Stimulated activated CD4-positive, alpha-beta T cell treated with anti-CD3 and anti-CD28 coated beads, Interleukin-1b, Interleukin-23, amount 100 ng/mL, for 4 hours (primary cell): Measurements from ENCODE around the gene KLK6.

ENCODE experiments used
- DNase-seq, 2 donors: peaks; one replicate each; pipeline ENCODE4 v3.0.0-alpha.2; 2020; ENCODE audit warnings: low read depth in 2 of 2

The KLK6 gene

GRCh38 chr19:50969413-50969760 is at the start of gene KLK6:
Gene KLK6 (minus strand): TSS chr19:50969591. CDS start chr19:50968104, 1,487 bp downstream.
- DNase-seq = no peak

GRCh38 chr19:51018745-51019543 is 49.6 kb upstream of the KLK6 start:
- DNase-seq = no peak

- DNase-seq = peak; percentile 17 to 68
Observed at GRCh38 chr19:51016798-51017683, 47.6 kb upstream of the KLK6 start.

GRCh38 chr19:51015691-51016267 is 46.4 kb upstream of the KLK6 start:
- DNase-seq = no peak

GRCh38 chr19:51014242-51014641 is 44.9 kb upstream of the KLK6 start:
- DNase-seq = no peak

- no peak for DNase-seq
Observed at GRCh38 chr19:51012661-51013190, 43.3 kb upstream of the KLK6 start.

GRCh38 chr19:51010066-51010795 is 40.8 kb upstream of the KLK6 start:
- DNase-seq = no peak

GRCh38 chr19:51009061-51009891 is 39.9 kb upstream of the KLK6 start:
- DNase-seq = no peak

- DNase-seq = no peak
Observed at GRCh38 chr19:51007488-51007887, 38.1 kb upstream of the KLK6 start.

- DNase-seq = no peak
Observed at GRCh38 chr19:51006406-51006805, 37.0 kb upstream of the KLK6 start.

GRCh38 chr19:51005248-51005647 is 35.9 kb upstream of the KLK6 start:
- no peak for DNase-seq

- DNase-seq = no peak
Observed at GRCh38 chr19:51003316-51003715, 33.9 kb upstream of the KLK6 start.

- DNase-seq = no peak
Observed at GRCh38 chr19:51002542-51003311, 33.3 kb upstream of the KLK6 start.

- no peak for DNase-seq
Observed at GRCh38 chr19:51002089-51002532, 32.7 kb upstream of the KLK6 start.

- no peak for DNase-seq
Observed at GRCh38 chr19:51001515-51001914, 32.1 kb upstream of the KLK6 start, which contains the start of gene KLK8. Gene KLK8 (minus strand): TSS chr19:51001604. CDS start chr19:51001167, 437 bp downstream.

GRCh38 chr19:51000981-51001380 is 31.6 kb upstream of the KLK6 start:
- DNase-seq = no peak

- no peak for DNase-seq
Observed at GRCh38 chr19:51000426-51000825, 31.0 kb upstream of the KLK6 start.

GRCh38 chr19:50998686-50999085 is 29.3 kb upstream of the KLK6 start:
- DNase-seq = no peak

- DNase-seq = no peak
Observed at GRCh38 chr19:50998061-50998460, 28.7 kb upstream of the KLK6 start.

GRCh38 chr19:50994129-50994528 is 24.7 kb upstream of the KLK6 start:
- no peak for DNase-seq
